Duodenal mucosa (tissue), 2 donors: ENCODE results near the gene RCN1.

Experiments
- H3K27ac ChIP-seq: one replicate; pipeline ENCODE4 v1.7.0; 2013; ENCODE audit warnings: low read depth, low read length
- H3K27me3 ChIP-seq, 2 donors: one replicate each; pipeline ENCODE4 v1.7.0; 2013; ENCODE audit warnings: low read length in 2 of 2, control low read depth in 1 of 2; ENCODE audit not compliant: insufficient read depth in 2 of 2, control insufficient read depth in 1 of 2
- H3K36me3 ChIP-seq, 2 donors: one replicate each; pipeline ENCODE4 v1.7.0; 2013; ENCODE audit warnings: low read length in 2 of 2, control low read depth in 1 of 2; ENCODE audit not compliant: insufficient read depth in 2 of 2, control insufficient read depth in 1 of 2
- H3K4me1 ChIP-seq, 2 donors: one replicate each; pipeline ENCODE4 v1.7.0; 2013; ENCODE audit warnings: low read length in 2 of 2, control low read depth in 1 of 2; ENCODE audit not compliant: insufficient read depth in 2 of 2, control insufficient read depth in 1 of 2
- H3K4me3 ChIP-seq, 2 donors: one replicate each; pipeline ENCODE4 v1.7.0; 2013; ENCODE audit warnings: low read length in 2 of 2, low read depth in 1 of 2
- H3K9ac ChIP-seq, 2 donors: one replicate each; pipeline ENCODE4 v1.7.0; 2013; ENCODE audit warnings: low read length in 2 of 2, low read depth in 1 of 2
- H3K9me3 ChIP-seq, 2 donors: one replicate each; pipeline ENCODE4 v1.7.0; 2013; ENCODE audit warnings: low read length in 2 of 2, control low read depth in 1 of 2; ENCODE audit not compliant: control insufficient read depth in 1 of 2

The RCN1 gene

GRCh38 chr11:32131321-32131720 lies 40.4 kb downstream of the RCN1 start:
- H3K9ac ChIP-seq = no peak overlapping the region

GRCh38 chr11:32136657-32137056 lies 45.8 kb downstream of the RCN1 start:
- no peaks in the 10 kb centered on the region for H3K27me3 ChIP-seq
- H3K27ac ChIP-seq = no peak overlapping the region
- no peaks in the 10 kb centered on the region for H3K4me1 ChIP-seq
- no peaks in the 10 kb centered on the region for H3K36me3 ChIP-seq
- no peak overlapping the region for H3K4me3 ChIP-seq
- no peak overlapping the region for H3K9ac ChIP-seq
- no peaks in the 10 kb centered on the region for H3K9me3 ChIP-seq

More at GRCh38 chr11:32131321-32131720, 40.4 kb downstream of the RCN1 start:
- H3K4me3 ChIP-seq = no peak overlapping the region
- no peaks in the 10 kb centered on the region for H3K36me3 ChIP-seq
- H3K9me3 ChIP-seq = no peaks in the 10 kb centered on the region
- H3K27ac ChIP-seq = no peak overlapping the region
- no peaks in the 10 kb centered on the region for H3K27me3 ChIP-seq
- H3K4me1 ChIP-seq = no peaks in the 10 kb centered on the region

GRCh38 chr11:32137263-32137662 lies 46.4 kb downstream of the RCN1 start:
- Histone ChIP-seq H3K4me1 (no peaks in the 10 kb centered on the region), H3K9ac (no peak overlapping the region), H3K36me3 (no peaks in the 10 kb centered on the region), H3K9me3 (no peaks in the 10 kb centered on the region), H3K27ac (no peak overlapping the region), H3K4me3 (no peak overlapping the region), H3K27me3 (no peaks in the 10 kb centered on the region)

GRCh38 chr11:32137869-32138268 lies 47.0 kb downstream of the RCN1 start:
- Histone ChIP-seq H3K36me3 (no peaks in the 10 kb centered on the region), H3K27ac (no peak overlapping the region), H3K9ac (no peak overlapping the region), H3K4me3 (no peak overlapping the region), H3K4me1 (no peaks in the 10 kb centered on the region), H3K9me3 (no peaks in the 10 kb centered on the region), H3K27me3 (no peaks in the 10 kb centered on the region)

GRCh38 chr11:32138902-32139301 lies 48.0 kb downstream of the RCN1 start:
- H3K4me1 ChIP-seq = no peaks in the 10 kb centered on the region
- no peak overlapping the region for H3K9ac ChIP-seq
- H3K27ac ChIP-seq = no peak overlapping the region
- no peaks in the 10 kb centered on the region for H3K27me3 ChIP-seq
- H3K9me3 ChIP-seq = no peaks in the 10 kb centered on the region
- H3K4me3 ChIP-seq = no peak overlapping the region
- no peaks in the 10 kb centered on the region for H3K36me3 ChIP-seq

- Histone ChIP-seq H3K4me3 (no peak overlapping the region), H3K9me3 (no peaks in the 10 kb centered on the region), H3K27me3 (no peaks in the 10 kb centered on the region), H3K4me1 (no peaks in the 10 kb centered on the region), H3K36me3 (no peaks in the 10 kb centered on the region), H3K9ac (no peak overlapping the region), H3K27ac (no peak overlapping the region)
These were observed 49.1 kb downstream of the RCN1 start for GRCh38 chr11:32139896-32140520.

GRCh38 chr11:32141745-32142546 lies 51.1 kb downstream of the RCN1 start:
- H3K9ac ChIP-seq = no peak overlapping the region

GRCh38 chr11:32143378-32143777 lies 52.5 kb downstream of the RCN1 start:
- Histone ChIP-seq H3K27ac (no peak overlapping the region), H3K36me3 (no peaks in the 10 kb centered on the region), H3K27me3 (no peaks in the 10 kb centered on the region), H3K9ac (no peak overlapping the region), H3K4me3 (no peak overlapping the region), H3K4me1 (no peaks in the 10 kb centered on the region), H3K9me3 (no peaks in the 10 kb centered on the region)

More at GRCh38 chr11:32141745-32142546, 51.1 kb downstream of the RCN1 start:
- H3K27ac ChIP-seq = no peak overlapping the region
- no peaks in the 10 kb centered on the region for H3K9me3 ChIP-seq
- no peak overlapping the region for H3K4me3 ChIP-seq
- no peaks in the 10 kb centered on the region for H3K27me3 ChIP-seq
- H3K36me3 ChIP-seq = no peaks in the 10 kb centered on the region
- H3K4me1 ChIP-seq = no peaks in the 10 kb centered on the region

- no peak overlapping the region for H3K4me3 ChIP-seq
- no peaks in the 10 kb centered on the region for H3K27me3 ChIP-seq
- H3K36me3 ChIP-seq = no peaks in the 10 kb centered on the region
- no peak overlapping the region for H3K27ac ChIP-seq
- H3K9me3 ChIP-seq = no peaks in the 10 kb centered on the region
- no peak overlapping the region for H3K9ac ChIP-seq
- H3K4me1 ChIP-seq = no peaks in the 10 kb centered on the region
These were observed 54.4 kb downstream of the RCN1 start for GRCh38 chr11:32145282-32145681.

- Histone ChIP-seq H3K4me3 (no peak overlapping the region), H3K36me3 (no peaks in the 10 kb centered on the region), H3K9ac (no peak overlapping the region), H3K27ac (no peak overlapping the region), H3K9me3 (no peaks in the 10 kb centered on the region), H3K27me3 (peaks cover 0 to 4% of the 10 kb centered on the region in 2 donors), H3K4me1 (no peaks in the 10 kb centered on the region)
These were observed 58.0 kb downstream of the RCN1 start for GRCh38 chr11:32148895-32149294.
